Pancreas (tissue), 10 donors: Measurements from ENCODE around the gene ATXN1. TPM values are rescaled to one million over a fixed set of nuclear protein-coding genes. Genes with fewer than 3 reads are reported as not detected.
A peak's percentile ranks its signal among the peaks of the same experiment; 100 is the strongest.

Experiments
- ATAC-seq, 4 donors: fragments of 200-7000 bp; cut with Tn5 transposase; one replicate each; pipeline versions ENCODE4 v1.8.0 to v1.9.1; 2020; ENCODE audit warnings: mild to moderate bottlenecking in 4 of 4, moderate library complexity in 4 of 4
- DNase-seq, 6 donors: peaks; one replicate each; pipeline ENCODE4 v3.0.0-alpha.2; 2020
- FAIRE-seq: peaks from 2 replicates; lab custom pipeline; 2012; peaks lifted over from hg19 to GRCh38; lab: Jason Lieb, UNC
- H3K27ac ChIP-seq, 4 donors: fragments of 200-600 bp; sonication (generic); 1 replicate in 3 of 4; 2 replicates in 1 of 4; pipeline versions ENCODE4 v1.5.0 to v1.8.0; 2020
- H3K27me3 ChIP-seq, 4 donors: fragments of 200-600 bp; one replicate each; pipeline ENCODE4 v1.8.0; 2021
- H3K36me3 ChIP-seq, 3 donors: fragments of 200-600 bp; sonication (generic) in 1 of 3; one replicate each; pipeline versions ENCODE4 v1.5.0 to v1.8.0; 2020 to 2021
- H3K4me1 ChIP-seq, 3 donors: fragments of 200-600 bp; one replicate each; pipeline ENCODE4 v1.8.0; 2021
- H3K4me3 ChIP-seq, 4 donors: fragments of 200-600 bp; sonication (generic) in 2 of 4; one replicate each; pipeline versions ENCODE4 v1.5.0 to v1.8.0; 2020 to 2021
- H3K9me3 ChIP-seq, 4 donors: fragments of 200-600 bp; one replicate each; pipeline ENCODE4 v1.8.0; 2021
- CTCF ChIP-seq, 4 donors: fragments of 200-600 bp; sonication (generic) in 3 of 4; IDR thresholded peaks; one replicate each; pipeline versions ENCODE4 v1.5.0 to v1.8.0; 2021; ENCODE audit warnings: antibody characterized with exemption in 4 of 4
- WGBS, 2 donors: extraction: QIAGEN DNeasy Blood & Tissue Kit; methylation state at CpG; one replicate each; pipeline ENCODE4 v1.1.7; 2013; 5-methylcytosine and 5-hydroxymethylcytosine counted together
- intact Hi-C, 3 donors: fragments of 100-400 bp; cut with DNase I; formaldehyde crosslinking; loops; one replicate each; pipeline versions ENCODE4 v1.11.1 to v1.14.2; 2022
- polyA plus RNA-seq, 2 donors: library from polyadenylated mRNA; stranded (reverse); fragments of 200-250 nt; gene quantifications; one replicate each; pipeline ENCODE4 v1.2.3, GENCODE V29; 2013
- total RNA-seq, 6 donors: library from RNA; stranded (reverse); fragmentation: NEBNext Ultra II Directional in 4 of 6; extraction: Animal tissue kit (Norgen Biotek cat#: 25700) in 4 of 6; gene quantifications; one replicate each; pipeline versions ENCODE4 v1.2.1 to v1.2.4, GENCODE V29; 2021 to 2023
- donor health status: healthy with polysubstance abuse.
- donor health status: DM: no; HTN: no; CAD: no; lungs with moderate emphysema.
- donor health status: DM: no; HTN: no; CAD: no.
- donor health status: control.
- donor health status: control.
- donor health status: Bipolar disorder and iron deficiency.
- donor health status: DM: yes; HTN: yes; CAD: no.
- donor health status: DM: no; HTN: no; CAD: no.
- donor health status: DM: no; HTN: no; CAD: no.
- donor health status: DM: yes; HTN: yes; CAD: no.

ATXN1 gene
- total and polyA plus RNA-seq, 8 donors: 4.9 to 38.6 (median 20.5) TPM

- Histone ChIP-seq H3K4me3 (no peak overlapping the region), H3K36me3 (peaks cover 0 to 2% (median 1%) of the 10 kb centered on the region in 3 donors), H3K4me1 (peaks cover 0 to 14% (median 4%) of the 10 kb centered on the region in 3 donors), H3K9me3 (no peaks in the 10 kb centered on the region), H3K27ac (peak overlapping the region in 1 of 4 donors; percentile 86), H3K27me3 (no peaks in the 10 kb centered on the region)
- ATAC-seq (no peak), DNase-seq (no peak), FAIRE-seq (no peak)
- no peak for TF ChIP-seq CTCF (IDR thresholded peaks at IDR 0.05)
- 96 to 98% methylated on average over 11 of the region's 11 CpGs for WGBS, 2 donors
- intact Hi-C loops: loop anchor here in 1 of 3 donors (10.0 kb wide), 1 partner anchor 763 kb away; no protein-coding TSS in a partner anchor
Observed at GRCh38 chr6:16321826-16322225, 439.4 kb downstream of the ATXN1 start.

DNA sequence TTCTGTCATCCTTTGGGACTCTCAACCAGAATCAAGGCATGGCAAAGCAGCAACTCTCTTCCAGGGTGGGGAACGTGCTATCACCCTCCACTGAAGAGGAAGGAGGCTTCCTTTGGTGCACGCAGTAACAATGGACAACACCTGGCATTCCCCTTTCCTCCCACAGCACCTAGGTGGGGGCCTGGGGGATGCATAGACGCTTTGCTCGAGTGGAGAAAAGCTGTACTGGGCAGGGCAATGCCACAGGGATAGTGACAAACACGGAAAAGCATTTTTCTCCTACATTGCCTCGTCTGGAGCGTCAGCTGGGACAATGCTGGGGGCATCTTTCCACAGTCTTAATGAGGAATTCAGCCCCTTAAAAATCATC lies 439.9 kb downstream of the ATXN1 start:
- H3K9me3 ChIP-seq: no peaks in the 10 kb centered on the region
- H3K27me3 ChIP-seq: no peaks in the 10 kb centered on the region
- H3K36me3 ChIP-seq: no peaks in the 10 kb centered on the region
- FAIRE-seq: no peak
- WGBS, 2 donors: 96 to 97% methylated on average over 7 of the region's 7 CpGs
- H3K27ac ChIP-seq: peak overlapping the region in 2 of 4 donors; percentile 70 to 86
- no peak overlapping the region for H3K4me3 ChIP-seq
- no peak for DNase-seq
- no peak for ATAC-seq
- intact Hi-C loops: loop anchor here in 1 of 3 donors (10.0 kb wide), 1 partner anchor 763 kb away; no protein-coding TSS in a partner anchor
- peaks cover 0 to 14% (median 4%) of the 10 kb centered on the region in 3 donors for H3K4me1 ChIP-seq
- TF ChIP-seq CTCF (IDR thresholded peaks at IDR 0.05): no peak

DNA sequence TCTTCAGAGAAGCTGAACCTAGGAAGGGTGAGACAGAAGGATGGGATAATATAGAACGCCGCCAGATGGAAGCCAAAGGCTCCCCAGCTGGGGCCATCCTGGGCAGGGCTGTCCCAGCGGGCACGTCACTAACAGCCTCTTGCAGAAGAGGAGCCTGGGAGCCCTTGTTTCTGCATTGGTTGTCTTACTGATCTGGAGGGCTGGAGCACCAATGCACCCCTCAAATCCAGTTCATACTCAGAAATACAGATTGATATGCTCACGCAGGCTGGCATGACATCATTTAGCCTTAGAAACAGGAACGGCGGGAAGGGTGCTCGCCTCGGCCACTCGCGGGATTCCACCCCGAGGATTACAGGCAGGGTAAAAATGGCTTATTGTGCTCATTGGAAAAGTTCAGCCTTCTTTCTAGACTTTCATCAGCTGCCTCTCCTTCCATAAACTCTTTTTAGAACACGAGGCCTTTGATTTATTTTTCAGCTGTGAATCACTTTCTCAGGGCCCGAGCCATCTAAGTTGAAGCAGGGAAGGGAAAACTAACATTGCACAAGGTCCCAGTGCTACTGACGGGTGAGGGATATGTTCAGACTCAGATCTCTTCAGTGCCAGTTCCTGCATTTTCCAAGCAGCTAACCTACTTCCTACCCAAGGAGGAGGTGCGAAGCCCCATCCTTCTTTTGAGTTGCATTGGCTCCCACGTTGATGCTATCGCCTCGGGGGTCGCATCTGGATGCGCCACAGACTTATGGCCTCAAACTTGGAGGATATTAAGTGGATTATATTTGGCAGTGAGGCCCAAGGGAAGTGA lies 440.5 kb downstream of the ATXN1 start:
- Histone ChIP-seq H3K9me3 (no peaks in the 10 kb centered on the region), H3K4me1 (peaks cover 0 to 14% (median 4%) of the 10 kb centered on the region in 3 donors), H3K27ac (peak overlapping the region in 3 of 4 donors; percentile 58 to 86 (median 70)), H3K36me3 (no peaks in the 10 kb centered on the region), H3K27me3 (no peaks in the 10 kb centered on the region), H3K4me3 (no peak overlapping the region)
- FAIRE-seq: no peak
- WGBS, 2 donors: 90% methylated on average over 21 of the region's 21 CpGs
- peak in 2 of 4 donors; percentile 1 to 6 for ATAC-seq
- no peak for DNase-seq
- intact Hi-C loops: loop anchor here in 1 of 3 donors (10.0 kb wide), 1 partner anchor 764 kb away; no protein-coding TSS in a partner anchor
- TF ChIP-seq CTCF (IDR thresholded peaks at IDR 0.05): no peak

- peak; percentile 53 to 76 (median 70) for ATAC-seq
- no peaks in the 10 kb centered on the region for H3K36me3 ChIP-seq
- TF ChIP-seq CTCF (IDR thresholded peaks at IDR 0.05): no peak
- peak overlapping the region in 3 of 4 donors; percentile 58 to 86 (median 70) for H3K27ac ChIP-seq
- whole genome bisulfite sequencing, 2 donors: 51 to 52% methylated on average over 16 of the region's 16 CpGs
- DNase-seq: peak in 3 of 6 donors; percentile 25 to 42 (median 37)
- no peak overlapping the region for H3K4me3 ChIP-seq
- intact Hi-C loops: loop anchor here in 1 of 3 donors (10.0 kb wide), 1 partner anchor 765 kb away; no protein-coding TSS in a partner anchor
- H3K27me3 ChIP-seq: no peaks in the 10 kb centered on the region
- H3K4me1 ChIP-seq: peaks cover 0 to 14% (median 4%) of the 10 kb centered on the region in 3 donors
- H3K9me3 ChIP-seq: no peaks in the 10 kb centered on the region
- FAIRE-seq: no peak
Observed at GRCh38 chr6:16319813-16320532, 441.3 kb downstream of the ATXN1 start.
